H9 (cell line): Measurements from ENCODE around the gene TNIK. TPM values are rescaled to one million over a fixed set of nuclear protein-coding genes. Genes with fewer than 3 reads are reported as not detected.

Source experiments
- DNase-seq: peaks from one replicate; pipeline ENCODE4 v3.0.0-alpha.2; 2017
- H2AFZ ChIP-seq: one replicate; pipeline ENCODE4 v1.6.1; 2013; ENCODE audit warnings: mild to moderate bottlenecking, low read length, control low read depth, moderate library complexity
- H2AK5ac ChIP-seq: 2 replicates; pipeline ENCODE4 v1.6.1; 2013; ENCODE audit warnings: low read length, control low read depth, mixed read lengths; ENCODE audit not compliant: insufficient read length
- H2BK120ac ChIP-seq: one replicate; pipeline ENCODE4 v1.6.1; 2013; ENCODE audit warnings: low read depth, mild to moderate bottlenecking, low read length, control low read depth, inconsistent platforms; ENCODE audit not compliant: poor library complexity, severe bottlenecking
- H2BK12ac ChIP-seq: 2 replicates; pipeline ENCODE4 v1.6.1; 2013; ENCODE audit warnings: low read length, control low read depth, mixed read lengths, low read depth; ENCODE audit not compliant: insufficient read length
- H2BK15ac ChIP-seq: 2 replicates; pipeline ENCODE4 v1.6.1; 2013; ENCODE audit warnings: low read depth, low read length, control low read depth
- H2BK20ac ChIP-seq: one replicate; pipeline ENCODE4 v1.6.1; 2013; ENCODE audit warnings: low read depth, mild to moderate bottlenecking, low read length, control low read depth, inconsistent platforms; ENCODE audit not compliant: poor library complexity, severe bottlenecking
- H2BK5ac ChIP-seq: 2 replicates; pipeline ENCODE4 v1.6.1; 2013; ENCODE audit warnings: low read length, control low read depth, mixed read lengths; ENCODE audit not compliant: insufficient read length
- H3K14ac ChIP-seq: 2 replicates; pipeline ENCODE4 v1.6.1; 2013; ENCODE audit warnings: low read length, control low read depth; ENCODE audit not compliant: insufficient read depth
- H3K18ac ChIP-seq: 2 replicates; pipeline ENCODE4 v1.6.1; 2013; ENCODE audit warnings: low read depth, mild to moderate bottlenecking, mixed read lengths, low read length, control low read depth; ENCODE audit not compliant: insufficient read length
- H3K23ac ChIP-seq: 2 replicates; pipeline ENCODE4 v1.6.1; 2013; ENCODE audit warnings: low read length, control low read depth, mixed read lengths, low read depth; ENCODE audit not compliant: insufficient read length
- H3K23me2 ChIP-seq: 2 replicates; pipeline ENCODE4 v1.6.1; 2013; ENCODE audit warnings: low read depth, mild to moderate bottlenecking, mixed read lengths, low read length, control low read depth; ENCODE audit not compliant: insufficient read length, poor library complexity, severe bottlenecking
- H3K27ac ChIP-seq: 2 replicates; pipeline ENCODE4 v1.5.1; 2013; ENCODE audit warnings: low read length, control low read depth, mixed read lengths, low read depth; ENCODE audit not compliant: insufficient read length
- H3K27me3 ChIP-seq: 2 replicates; pipeline ENCODE4 v1.6.1; 2013; ENCODE audit warnings: low read length, control low read depth, inconsistent platforms; ENCODE audit not compliant: insufficient read depth
- H3K4ac ChIP-seq: 2 replicates; pipeline ENCODE4 v1.6.1; 2013; ENCODE audit warnings: low read depth, mild to moderate bottlenecking, control low read depth, inconsistent platforms, low read length, moderate library complexity
- H3K4me1 ChIP-seq: 2 replicates; pipeline ENCODE4 v1.6.1; 2013; ENCODE audit warnings: low read length, control low read depth, inconsistent platforms; ENCODE audit not compliant: insufficient read depth
- H3K4me2 ChIP-seq: 2 replicates; pipeline ENCODE4 v1.6.1; 2013; ENCODE audit warnings: low read length, control low read depth, mixed read lengths; ENCODE audit not compliant: insufficient read length, insufficient read depth
- H3K56ac ChIP-seq: 2 replicates; pipeline ENCODE4 v1.6.1; 2013; ENCODE audit warnings: low read depth, mild to moderate bottlenecking, mixed read lengths, low read length, control low read depth; ENCODE audit not compliant: insufficient read length
- H3K79me1 ChIP-seq: 2 replicates; pipeline ENCODE4 v1.6.1; 2013; ENCODE audit warnings: low read depth, mild to moderate bottlenecking, moderate library complexity, low read length, control low read depth, inconsistent platforms; ENCODE audit not compliant: insufficient read depth, poor library complexity, severe bottlenecking
- H3K79me2 ChIP-seq: 2 replicates; pipeline ENCODE4 v1.6.1; 2013; ENCODE audit warnings: low read length, control low read depth, inconsistent platforms; ENCODE audit not compliant: insufficient read depth
- H3K9ac ChIP-seq: 2 replicates; pipeline ENCODE4 v1.6.1; 2013; ENCODE audit warnings: low read length, control low read depth, mixed read lengths; ENCODE audit not compliant: insufficient read length; ENCODE audit errors: extremely low read depth
- H3K9me3 ChIP-seq: one replicate; pipeline ENCODE4 v1.6.1; 2013; ENCODE audit warnings: low read depth, low read length, inconsistent platforms; ENCODE audit not compliant: control insufficient read depth
- H3T11ph ChIP-seq: one replicate; pipeline ENCODE4 v1.6.1; 2013; ENCODE audit warnings: mild to moderate bottlenecking, low read length, control low read depth, inconsistent platforms
- H4K20me1 ChIP-seq: one replicate; pipeline ENCODE4 v1.6.1; 2013; ENCODE audit not compliant: control insufficient read depth, insufficient read length, insufficient read depth
- H4K5ac ChIP-seq: 2 replicates; pipeline ENCODE4 v1.6.1; 2013; ENCODE audit warnings: low read depth, mild to moderate bottlenecking, mixed read lengths, low read length, control low read depth; ENCODE audit not compliant: insufficient read length
- H4K8ac ChIP-seq: replicated peaks from 2 replicates; pipeline ENCODE4 v1.6.1; 2013; ENCODE audit warnings: low read length, control low read depth, mixed read lengths, low read depth; ENCODE audit not compliant: insufficient read length
- H4K91ac ChIP-seq: 2 replicates; pipeline ENCODE4 v1.6.1; 2013; ENCODE audit warnings: low read depth, mild to moderate bottlenecking, moderate library complexity, mixed read lengths, low read length, control low read depth; ENCODE audit not compliant: insufficient read length
- H3K27ac Mint-ChIP-seq, 3 experiments: 2 replicates in 2 of 3; 3 replicates in 1 of 3; pipeline ENCODE4 v1.8.0; 2020 to 2021; ENCODE audit warnings: mixed read lengths in 3 of 3, mild to moderate bottlenecking in 1 of 3, moderate library complexity in 1 of 3
- H3K27me3 Mint-ChIP-seq: 2 replicates; pipeline ENCODE4 v1.8.0; 2021; ENCODE audit warnings: low read depth, mild to moderate bottlenecking, moderate library complexity, mixed read lengths
- H3K36me3 Mint-ChIP-seq, 3 experiments: 2 replicates in 2 of 3; 3 replicates in 1 of 3; pipeline ENCODE4 v1.8.0; 2020 to 2021; ENCODE audit warnings: low read depth in 3 of 3, mixed read lengths in 3 of 3; ENCODE audit not compliant: insufficient read depth in 1 of 3
- H3K4me1 Mint-ChIP-seq, 2 experiments: 2 replicates each; pipeline ENCODE4 v1.8.0; 2020; ENCODE audit warnings: mixed read lengths in 2 of 2
- H3K4me3 Mint-ChIP-seq, 2 experiments: 2 replicates in 1 of 2; 3 replicates in 1 of 2; pipeline ENCODE4 v1.8.0; 2020 to 2021; ENCODE audit warnings: mild to moderate bottlenecking in 2 of 2, mixed read lengths in 2 of 2, moderate library complexity in 1 of 2
- H3K9me3 Mint-ChIP-seq, 2 experiments: 2 replicates in 1 of 2; 3 replicates in 1 of 2; pipeline ENCODE4 v1.8.0; 2020; ENCODE audit warnings: mild to moderate bottlenecking in 2 of 2, mixed read lengths in 2 of 2, moderate library complexity in 1 of 2
- WGBS: extraction: QIAGEN DNeasy Blood & Tissue Kit; methylation state at CpG from one replicate; pipeline ENCODE4 v1.1.7; 2013; ENCODE audit warnings: missing lambda C conversion rate, low lambda C conversion rate, mixed read lengths; ENCODE audit not compliant: insufficient read length; ENCODE audit errors: extremely low coverage; 5-methylcytosine and 5-hydroxymethylcytosine counted together
- total RNA-seq: library from RNA; stranded (reverse); gene quantifications from 2 replicates; pipeline ENCODE4 v1.2.1, GENCODE V29; 2021
- TF ChIP-seq, protein P1 (sequence below): fragments of 200-600 bp; sonication (generic); conservative IDR thresholded peaks from 3 replicates; pipeline ENCODE4 v1.8.0; 2021; ENCODE audit warnings: antibody characterized with exemption, mild to moderate bottlenecking

Gene TNIK
- total RNA-seq, 1 experiment from 2014 or later: 15.9 TPM

DNA sequence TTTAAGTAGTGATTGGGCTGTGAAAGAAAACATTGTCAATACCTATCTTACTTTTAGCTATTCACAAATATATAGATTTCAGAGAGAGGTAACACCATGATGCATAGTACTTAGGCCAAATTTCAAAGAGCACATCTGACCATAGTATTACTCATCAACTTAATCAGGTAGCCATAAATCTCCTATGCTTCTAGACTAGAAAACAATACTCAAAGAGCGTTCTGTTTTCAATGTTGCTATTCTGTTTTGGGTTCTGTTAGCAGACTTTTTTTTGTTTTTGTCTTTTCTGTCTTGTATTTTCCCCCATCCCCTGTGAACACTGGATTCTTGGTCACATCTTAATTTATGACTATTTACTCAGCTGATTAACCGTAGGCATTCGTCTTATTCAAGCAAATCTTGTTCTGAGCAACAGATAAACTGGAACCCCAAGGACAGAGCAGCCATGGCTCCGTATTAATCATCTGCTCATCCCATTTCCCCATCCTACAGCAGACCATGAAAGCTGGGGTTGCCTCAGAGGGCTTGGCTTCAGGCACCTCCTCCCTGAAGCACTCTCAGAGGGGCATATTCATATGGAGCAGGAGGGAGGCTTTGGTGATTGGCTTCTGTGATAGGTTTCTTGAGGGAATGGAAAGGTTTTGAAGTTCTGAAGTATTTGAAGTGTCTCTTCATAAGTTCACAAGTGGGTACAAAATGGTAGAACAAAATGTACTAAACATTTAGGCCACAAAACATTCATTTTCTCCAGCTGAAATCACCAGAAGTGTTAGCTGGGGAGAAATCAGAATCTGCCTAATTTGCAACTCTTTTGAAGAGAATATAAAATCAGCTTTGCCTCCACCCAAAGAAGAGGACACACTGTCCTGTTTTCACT is 105.3 kb downstream of the TNIK start:
- H3K27ac ChIP-seq: no peak overlapping the region
- no peak overlapping the region for H3K4me2 ChIP-seq
- no peak overlapping the region for H3K23ac ChIP-seq
- Mint-ChIP-seq H3K4me3 (no peak overlapping the region; a peak in 1 of 5 replicates), H3K36me3 (no peaks in the 10 kb centered on the region), H3K27ac (0 out of 7 replicates have a peak overlapping the region, but pooled peaks of 1 of the 3 experiments have one; percentile 19), H3K4me1 (peaks cover 20 to 27% of the 10 kb centered on the region in 2 experiments), H3K9me3 (no peaks in the 10 kb centered on the region), H3K27me3 (no peaks in the 10 kb centered on the region)
- H4K20me1 ChIP-seq: no peaks in the 10 kb centered on the region
- H2BK120ac ChIP-seq: no peak overlapping the region
- peaks cover 3% of the 10 kb centered on the region; the same call in 1 of the 2 replicates for H3K4me1 ChIP-seq
- no peak overlapping the region for H2AFZ ChIP-seq
- H3K18ac ChIP-seq: no peak overlapping the region
- no peak overlapping the region for H3K9ac ChIP-seq
- no peak overlapping the region for H4K8ac ChIP-seq
- H2BK12ac ChIP-seq: no peak overlapping the region
- DNase-seq: no peak
- no peak overlapping the region for H3K14ac ChIP-seq
- no peaks in the 10 kb centered on the region for H3K9me3 ChIP-seq
- no peak overlapping the region for H2AK5ac ChIP-seq
- no peaks in the 10 kb centered on the region for H3K79me1 ChIP-seq
- TF ChIP-seq, protein P1, sequence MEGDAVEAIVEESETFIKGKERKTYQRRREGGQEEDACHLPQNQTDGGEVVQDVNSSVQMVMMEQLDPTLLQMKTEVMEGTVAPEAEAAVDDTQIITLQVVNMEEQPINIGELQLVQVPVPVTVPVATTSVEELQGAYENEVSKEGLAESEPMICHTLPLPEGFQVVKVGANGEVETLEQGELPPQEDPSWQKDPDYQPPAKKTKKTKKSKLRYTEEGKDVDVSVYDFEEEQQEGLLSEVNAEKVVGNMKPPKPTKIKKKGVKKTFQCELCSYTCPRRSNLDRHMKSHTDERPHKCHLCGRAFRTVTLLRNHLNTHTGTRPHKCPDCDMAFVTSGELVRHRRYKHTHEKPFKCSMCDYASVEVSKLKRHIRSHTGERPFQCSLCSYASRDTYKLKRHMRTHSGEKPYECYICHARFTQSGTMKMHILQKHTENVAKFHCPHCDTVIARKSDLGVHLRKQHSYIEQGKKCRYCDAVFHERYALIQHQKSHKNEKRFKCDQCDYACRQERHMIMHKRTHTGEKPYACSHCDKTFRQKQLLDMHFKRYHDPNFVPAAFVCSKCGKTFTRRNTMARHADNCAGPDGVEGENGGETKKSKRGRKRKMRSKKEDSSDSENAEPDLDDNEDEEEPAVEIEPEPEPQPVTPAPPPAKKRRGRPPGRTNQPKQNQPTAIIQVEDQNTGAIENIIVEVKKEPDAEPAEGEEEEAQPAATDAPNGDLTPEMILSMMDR: no peak
- H2BK20ac ChIP-seq: no peak overlapping the region
- H2BK5ac ChIP-seq: no peak overlapping the region
- H3K79me2 ChIP-seq: peaks cover 4% of the 10 kb centered on the region; the same call in 1 of the 2 replicates
- no peak overlapping the region for H4K91ac ChIP-seq
- no peak overlapping the region for H2BK15ac ChIP-seq
- no peaks in the 10 kb centered on the region for H3K27me3 ChIP-seq
- H4K5ac ChIP-seq: no peak overlapping the region
- WGBS: no CpG with 5 or more reads among the region's 4 CpGs
- H3T11ph ChIP-seq: no peak overlapping the region
- H3K4ac ChIP-seq: no peak overlapping the region
- H3K23me2 ChIP-seq: no peaks in the 10 kb centered on the region
- no peak overlapping the region for H3K56ac ChIP-seq
